Uterus (tissue), 2 donors: Measurements from ENCODE around the gene MIPOL1.

Experiments used
- POLR2A ChIP-seq, 2 donors: fragments of 450-650 bp; IDR thresholded peaks; one replicate each; pipeline ENCODE4 v1.6.1; 2016; ENCODE audit warnings: antibody characterized with exemption in 2 of 2, mild to moderate bottlenecking in 1 of 2, moderate library complexity in 1 of 2
- TF ChIP-seq, protein P1 (sequence below), 4 experiments: fragments of 200-600 bp in 2 of 4; fragments of 450-650 bp in 2 of 4; sonication (generic) in 2 of 4; IDR thresholded peaks; one replicate each; pipeline ENCODE4 v1.5.1; 2016 to 2019; ENCODE audit warnings: antibody characterized with exemption in 4 of 4, mild to moderate bottlenecking in 2 of 4, moderate library complexity in 1 of 4

GRCh38 chr14:37401093-37401492 is 203.4 kb downstream of the MIPOL1 start:
- TF ChIP-seq, protein P1, sequence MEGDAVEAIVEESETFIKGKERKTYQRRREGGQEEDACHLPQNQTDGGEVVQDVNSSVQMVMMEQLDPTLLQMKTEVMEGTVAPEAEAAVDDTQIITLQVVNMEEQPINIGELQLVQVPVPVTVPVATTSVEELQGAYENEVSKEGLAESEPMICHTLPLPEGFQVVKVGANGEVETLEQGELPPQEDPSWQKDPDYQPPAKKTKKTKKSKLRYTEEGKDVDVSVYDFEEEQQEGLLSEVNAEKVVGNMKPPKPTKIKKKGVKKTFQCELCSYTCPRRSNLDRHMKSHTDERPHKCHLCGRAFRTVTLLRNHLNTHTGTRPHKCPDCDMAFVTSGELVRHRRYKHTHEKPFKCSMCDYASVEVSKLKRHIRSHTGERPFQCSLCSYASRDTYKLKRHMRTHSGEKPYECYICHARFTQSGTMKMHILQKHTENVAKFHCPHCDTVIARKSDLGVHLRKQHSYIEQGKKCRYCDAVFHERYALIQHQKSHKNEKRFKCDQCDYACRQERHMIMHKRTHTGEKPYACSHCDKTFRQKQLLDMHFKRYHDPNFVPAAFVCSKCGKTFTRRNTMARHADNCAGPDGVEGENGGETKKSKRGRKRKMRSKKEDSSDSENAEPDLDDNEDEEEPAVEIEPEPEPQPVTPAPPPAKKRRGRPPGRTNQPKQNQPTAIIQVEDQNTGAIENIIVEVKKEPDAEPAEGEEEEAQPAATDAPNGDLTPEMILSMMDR (IDR thresholded peaks at IDR 0.05), result no peak
- no peak for TF ChIP-seq POLR2A (IDR thresholded peaks at IDR 0.05)
